Body of pancreas (tissue), 4 donors: ENCODE results near the gene PLPP1. TPM values are rescaled to one million over a fixed set of nuclear protein-coding genes. Genes with fewer than 3 reads are reported as not detected.

Source experiments
- ATAC-seq: fragments of 150-250 bp; one replicate; pipeline ENCODE4 v1.9.1; 2016
- DNase-seq, 4 donors: peaks; one replicate each; pipeline ENCODE4 v3.0.0-alpha.2; 2019
- H3K27ac ChIP-seq, 4 donors: fragments of 200-600 bp; sonication (generic); 1 replicate in 3 of 4; 2 replicates in 1 of 4; pipeline versions ENCODE4 v1.5.1 to v1.6.1; 2016 to 2019; ENCODE audit warnings: mild to moderate bottlenecking in 1 of 4, mixed read lengths in 1 of 4, moderate library complexity in 1 of 4
- H3K27me3 ChIP-seq, 2 donors: fragments of 200-600 bp; sonication (generic); one replicate each; pipeline ENCODE4 v1.6.0; 2016; ENCODE audit warnings: mild to moderate bottlenecking in 1 of 2
- H3K36me3 ChIP-seq, 2 donors: fragments of 200-600 bp; sonication (generic); replicated peaks in 1 of 2; 2 replicates each; pipeline ENCODE4 v1.5.1; 2016; ENCODE audit warnings: low read depth in 2 of 2; ENCODE audit not compliant: insufficient read depth in 1 of 2
- H3K4me1 ChIP-seq: fragments of 200-600 bp; sonication (generic); one replicate; pipeline ENCODE4 v1.6.0; 2016
- H3K4me3 ChIP-seq, 2 donors: fragments of 200-600 bp; sonication (generic); 1 replicate in 1 of 2; 2 replicates in 1 of 2; pipeline ENCODE4 v1.5.1; 2016 to 2019
- H3K9me3 ChIP-seq, 3 donors: fragments of 200-600 bp; sonication (generic); 1 replicate in 2 of 3; 2 replicates in 1 of 3; pipeline ENCODE4 v1.5.1; 2016
- CTCF ChIP-seq, 7 experiments: fragments of 450-650 bp in 4 of 7; fragments of 200-600 bp in 3 of 7; sonication (generic) in 3 of 7; IDR thresholded peaks; one replicate each; pipeline ENCODE4 v1.5.1; 2016 to 2019; ENCODE audit warnings: antibody characterized with exemption in 7 of 7
- POLR2A ChIP-seq, 3 donors: fragments of 450-650 bp; IDR thresholded peaks; one replicate each; pipeline ENCODE4 v1.6.1; 2016; ENCODE audit warnings: antibody characterized with exemption in 3 of 3, mild to moderate bottlenecking in 2 of 3
- WGBS, 2 donors: methylation state at CpG; one replicate each; pipeline ENCODE4 v1.1.5; 2017; 5-methylcytosine and 5-hydroxymethylcytosine counted together
- intact Hi-C: fragments of 100-400 bp; cut with DNase I; formaldehyde crosslinking; loops from one replicate; pipeline ENCODE4 v1.15.1; 2023
- total RNA-seq, 2 donors: library from RNA; depleted of rRNA; stranded (reverse); fragments of >200 nt; gene quantifications; one replicate each; pipeline ENCODE4 v1.1.0, GENCODE V29; 2016

PLPP1 gene
- total RNA-seq, 2 donors from 2014 or later: 88.2 to 227 TPM

DNA sequence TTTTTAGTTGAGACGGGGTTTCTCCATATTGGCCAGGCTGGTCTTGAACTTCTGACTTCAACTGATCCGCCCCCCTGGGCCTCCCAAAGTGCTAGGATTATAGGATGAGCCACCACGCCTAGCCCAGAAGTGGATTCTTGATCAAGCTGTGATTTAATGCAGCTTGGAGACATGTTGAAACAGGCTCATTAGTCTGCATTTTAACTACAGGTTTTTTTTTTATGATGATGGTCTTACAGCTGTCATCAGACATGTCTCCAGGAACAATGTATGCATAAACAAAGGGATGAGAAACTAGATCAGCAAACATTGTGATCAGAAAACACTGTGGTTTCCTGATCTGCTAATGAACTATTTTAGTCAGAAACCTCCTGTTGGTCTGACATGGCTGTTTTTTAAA lies 30.0 kb upstream of the PLPP1 start:
- no peaks in the 10 kb centered on the region for H3K9me3 ChIP-seq
- H3K4me1 ChIP-seq: no peaks in the 10 kb centered on the region
- intact Hi-C loops: no loop called here
- H3K36me3 ChIP-seq: no peaks in the 10 kb centered on the region
- WGBS, 2 donors: 86 to 95% methylated on average over 3 of the region's 3 CpGs
- no peaks in the 10 kb centered on the region for H3K27me3 ChIP-seq
- DNase-seq (no peak), ATAC-seq (no peak)
- H3K27ac ChIP-seq: no peak overlapping the region
- TF ChIP-seq CTCF (IDR thresholded peaks at IDR 0.05): no peak
- TF ChIP-seq POLR2A (IDR thresholded peaks at IDR 0.05): no peak
- no peak overlapping the region for H3K4me3 ChIP-seq

- no peak for TF ChIP-seq CTCF (IDR thresholded peaks at IDR 0.05)
- no peak for TF ChIP-seq POLR2A (IDR thresholded peaks at IDR 0.05)
- no peaks in the 10 kb centered on the region for H3K36me3 ChIP-seq
- H3K4me3 ChIP-seq: no peak overlapping the region
- ATAC-seq: no peak
- WGBS, 2 donors: 85 to 89% methylated on average over 2 of the region's 2 CpGs
- H3K27me3 ChIP-seq: no peaks in the 10 kb centered on the region
- H3K9me3 ChIP-seq: no peaks in the 10 kb centered on the region
- H3K4me1 ChIP-seq: no peaks in the 10 kb centered on the region
- intact Hi-C loops: no loop called here
- H3K27ac ChIP-seq: no peak overlapping the region
- no peak for DNase-seq
Observed at GRCh38 chr5:55558484-55558883, 23.7 kb upstream of the PLPP1 start.

DNA sequence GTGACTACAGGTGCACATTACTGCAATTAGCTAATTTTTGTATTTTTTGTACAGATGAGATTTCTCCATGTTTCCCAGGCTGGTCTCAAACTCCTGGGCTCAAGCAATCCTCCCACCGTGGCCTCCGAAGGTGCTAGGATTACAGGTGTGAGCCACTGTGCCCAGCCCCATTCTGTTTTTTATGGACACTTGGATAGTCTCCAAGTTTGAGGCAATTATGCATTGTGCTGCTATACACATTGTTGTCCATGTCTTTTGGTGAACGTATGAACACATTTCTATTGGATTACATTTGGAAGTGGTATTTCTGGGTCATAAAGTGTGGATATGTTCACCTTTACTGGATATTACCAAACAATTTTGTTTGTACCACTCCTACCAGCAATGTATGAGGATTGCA lies 22.4 kb upstream of the PLPP1 start:
- intact Hi-C loops: no loop called here
- no peaks in the 10 kb centered on the region for H3K9me3 ChIP-seq
- no peak for TF ChIP-seq CTCF (IDR thresholded peaks at IDR 0.05)
- no peak for TF ChIP-seq POLR2A (IDR thresholded peaks at IDR 0.05)
- H3K27me3 ChIP-seq: no peaks in the 10 kb centered on the region
- H3K36me3 ChIP-seq: no peaks in the 10 kb centered on the region
- H3K27ac ChIP-seq: no peak overlapping the region
- no peak for ATAC-seq
- WGBS, 2 donors: 82 to 94% methylated on average over 3 of the region's 3 CpGs
- no peak for DNase-seq
- no peak overlapping the region for H3K4me3 ChIP-seq
- no peaks in the 10 kb centered on the region for H3K4me1 ChIP-seq

GRCh38 chr5:55554585-55555202 lies 19.9 kb upstream of the PLPP1 start:
- Histone ChIP-seq H3K27me3 (no peaks in the 10 kb centered on the region), H3K4me1 (no peaks in the 10 kb centered on the region), H3K36me3 (no peaks in the 10 kb centered on the region), H3K9me3 (no peaks in the 10 kb centered on the region), H3K27ac (no peak overlapping the region), H3K4me3 (no peak overlapping the region)
- no peak for TF ChIP-seq POLR2A (IDR thresholded peaks at IDR 0.05)
- TF ChIP-seq CTCF (IDR thresholded peaks at IDR 0.05): no peak
- ATAC-seq (no peak), DNase-seq (no peak)
- WGBS, 2 donors: 94% methylated on average over 2 of the region's 2 CpGs
- intact Hi-C loops: no loop called here

- no peaks in the 10 kb centered on the region for H3K27me3 ChIP-seq
- peaks cover 3% of the 10 kb centered on the region for H3K4me1 ChIP-seq
- no peaks in the 10 kb centered on the region for H3K9me3 ChIP-seq
- intact Hi-C loops: no loop called here
- no peaks in the 10 kb centered on the region for H3K36me3 ChIP-seq
- ATAC-seq (no peak), DNase-seq (no peak)
- no peak overlapping the region for H3K4me3 ChIP-seq
- H3K27ac ChIP-seq: no peak overlapping the region
- TF ChIP-seq POLR2A (IDR thresholded peaks at IDR 0.05) (no peak), CTCF (IDR thresholded peaks at IDR 0.05) (no peak)
- 86 to 89% methylated on average over 10 of the region's 10 CpGs for WGBS, 2 donors
Observed at GRCh38 chr5:55551904-55552303, 17.1 kb upstream of the PLPP1 start.
